Kidney (tissue), 14 donors: ENCODE results near the gene ARHGAP20. TPM values are rescaled to one million over a fixed set of nuclear protein-coding genes. Genes with fewer than 3 reads are reported as not detected.

Source experiments
- DNase-seq, 5 donors: peaks; one replicate each; pipeline ENCODE4 v3.0.0-alpha.2; 2013 to 2020
- FAIRE-seq: peaks from 2 replicates; lab custom pipeline; 2012; peaks lifted over from hg19 to GRCh38; lab: Jason Lieb, UNC
- H3K27ac ChIP-seq, 2 donors: one replicate each; pipeline ENCODE4 v1.7.0; 2013; ENCODE audit warnings: low read depth in 2 of 2, low read length in 2 of 2, inconsistent platforms in 1 of 2
- H3K27me3 ChIP-seq: one replicate; pipeline ENCODE4 v1.7.1; 2013; ENCODE audit warnings: low read length, inconsistent platforms; ENCODE audit not compliant: control insufficient read depth, insufficient read depth
- H3K36me3 ChIP-seq, 3 donors: one replicate each; pipeline versions ENCODE4 v1.7.0 to v1.7.1; 2013; ENCODE audit warnings: low read length in 3 of 3, control low read depth in 1 of 3, inconsistent platforms in 1 of 3; ENCODE audit not compliant: insufficient read depth in 3 of 3, control insufficient read depth in 2 of 3
- H3K4me1 ChIP-seq, 3 donors: one replicate each; pipeline versions ENCODE4 v1.7.0 to v1.7.1; 2013; ENCODE audit warnings: low read length in 3 of 3, inconsistent platforms in 1 of 3, low read depth in 1 of 3; ENCODE audit not compliant: control insufficient read depth in 2 of 3, insufficient read depth in 2 of 3
- H3K4me3 ChIP-seq, 3 donors: one replicate each; pipeline versions ENCODE4 v1.7.0 to v1.8.1; 2013; ENCODE audit warnings: low read length in 3 of 3, control low read depth in 1 of 3, inconsistent platforms in 1 of 3
- H3K9ac ChIP-seq, 3 donors: one replicate each; pipeline versions ENCODE4 v1.7.0 to v1.7.1; 2013; ENCODE audit warnings: low read length in 3 of 3, control low read depth in 1 of 3, inconsistent platforms in 1 of 3
- H3K9me3 ChIP-seq, 3 donors: one replicate each; pipeline versions ENCODE4 v1.7.0 to v1.7.1; 2013; ENCODE audit warnings: low read length in 3 of 3, control low read depth in 1 of 3, inconsistent platforms in 1 of 3; ENCODE audit not compliant: control insufficient read depth in 2 of 3, insufficient read depth in 1 of 3
- CTCF ChIP-seq: IDR thresholded peaks from 3 replicates; pipeline ENCODE4 v1.5.1; 2012; ENCODE audit warnings: mild to moderate bottlenecking, moderate library complexity, borderline replicate concordance; ENCODE audit not compliant: insufficient read depth; ENCODE audit errors: extremely low read depth
- intact Hi-C: fragments of 100-400 bp; cut with DNase I; formaldehyde crosslinking; loops from one replicate; pipeline ENCODE4 v1.11.1; 2022
- polyA plus RNA-seq: library from polyadenylated mRNA; stranded (reverse); fragments of 350-450 nt; fragmentation: Illumina TruSeq; extraction: RNeasy Lipid Tissue Mini Kit (QIAGEN cat#74804); gene quantifications from one replicate; pipeline ENCODE4 v1.2.3, GENCODE V29; 2014; ENCODE audit warnings: low read depth, low replicate concordance; ENCODE audit not compliant: insufficient read depth
- total RNA-seq: library from RNA; stranded (reverse); fragmentation: NEBNext Ultra II Directional; extraction: Animal tissue kit (Norgen Biotek cat#: 25700); gene quantifications from one replicate; pipeline ENCODE4 v1.2.1, GENCODE V29; 2021
- donor health status: control.
- donor health status: control.
- donor health status: control.
- donor health status: control.
- donor health status: control.
- donor health status: DM: yes; HTN: yes; CAD: no.
- donor health status: Normal renal cell carcinoma (clear cell type).

ARHGAP20 gene
- total and polyA plus RNA-seq, 2 donors from 2014 or later = 0.11 to 1.4 TPM

DNA sequence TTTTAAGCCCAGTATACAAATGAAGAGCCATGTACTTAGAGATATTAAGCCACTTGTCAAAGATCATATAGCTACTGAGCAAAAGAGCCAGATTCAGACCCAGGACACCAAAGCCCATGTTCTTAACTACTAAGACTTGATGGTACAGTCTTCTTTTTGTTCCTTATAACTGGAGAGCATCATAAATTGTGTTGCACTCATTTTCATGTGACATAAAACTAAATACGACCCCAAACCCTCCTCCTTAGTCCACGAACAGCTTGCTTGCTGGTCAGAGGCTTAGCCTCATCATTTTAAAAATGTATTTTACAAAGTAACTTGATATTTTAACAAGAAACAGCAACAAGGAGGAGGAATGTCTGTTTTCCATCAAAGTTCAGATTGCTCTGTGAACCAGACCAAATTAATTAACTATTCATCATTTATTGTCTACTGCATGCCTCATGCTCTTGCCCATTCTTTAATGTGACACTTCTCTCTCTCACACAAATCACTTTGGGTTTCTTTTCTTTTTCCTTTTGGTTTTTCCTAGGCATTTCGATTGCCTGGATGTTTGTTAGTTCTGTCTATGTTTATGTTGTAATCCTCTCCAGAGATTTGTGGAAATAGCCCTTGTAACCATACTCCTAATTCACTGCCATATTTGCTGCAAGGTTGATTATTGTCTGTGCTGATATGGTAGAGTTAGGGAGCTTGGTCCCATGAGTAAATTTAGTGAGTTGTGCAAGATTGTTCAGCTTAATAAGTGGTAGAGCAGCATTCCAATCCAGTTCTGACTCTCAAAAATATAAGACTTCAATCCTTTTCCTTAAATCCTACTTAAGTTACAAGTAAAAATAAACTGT, 8.4 kb upstream of the ARHGAP20 start:
- no peaks in the 10 kb centered on the region for H3K4me1 ChIP-seq
- intact Hi-C loops = no loop called here
- H3K36me3 ChIP-seq = no peaks in the 10 kb centered on the region
- no peak overlapping the region for H3K27ac ChIP-seq
- no peaks in the 10 kb centered on the region for H3K9me3 ChIP-seq
- no peak overlapping the region for H3K4me3 ChIP-seq
- no peaks in the 10 kb centered on the region for H3K27me3 ChIP-seq
- FAIRE-seq (no peak), DNase-seq (peak in 2 of 5 donors; percentile 28 to 40)
- no peak for TF ChIP-seq CTCF
- no peak overlapping the region for H3K9ac ChIP-seq

- TF ChIP-seq CTCF = no peak
- Histone ChIP-seq H3K36me3 (no peaks in the 10 kb centered on the region), H3K4me1 (peaks cover 0 to 9% (median 0%) of the 10 kb centered on the region in 3 donors), H3K4me3 (no peak overlapping the region), H3K27me3 (peaks cover 7% of the 10 kb centered on the region), H3K9ac (no peak overlapping the region), H3K27ac (no peak overlapping the region), H3K9me3 (no peaks in the 10 kb centered on the region)
- FAIRE-seq = no peak
- intact Hi-C loops = no loop called here
- DNase-seq = no peak
Observed at GRCh38 chr11:110716361-110716760, 4.1 kb upstream of the ARHGAP20 start.

GRCh38 chr11:110715541-110715940, 3.3 kb upstream of the ARHGAP20 start:
- Histone ChIP-seq H3K4me1 (peaks cover 0 to 13% (median 6%) of the 10 kb centered on the region in 3 donors), H3K36me3 (no peaks in the 10 kb centered on the region), H3K9ac (no peak overlapping the region), H3K27ac (no peak overlapping the region), H3K9me3 (no peaks in the 10 kb centered on the region), H3K27me3 (peaks cover 7% of the 10 kb centered on the region), H3K4me3 (no peak overlapping the region)
- no peak for TF ChIP-seq CTCF
- FAIRE-seq (no peak), DNase-seq (no peak)
- intact Hi-C loops = no loop called here
